ENCODE measurements around the gene SSBP3.

GRCh38 chr1:54248966-54249365 is 157.2 kb downstream of the SSBP3 start:
- TF ChIP-seq ATF3 (IDR thresholded peaks at IDR 0.05) = no peak
- TF ChIP-seq POLR2A (IDR thresholded peaks at IDR 0.05; ENCODE audit: borderline replicate concordance, extremely low read depth, insufficient read depth, insufficient read length) = no peak
- TF ChIP-seq, protein P1, sequence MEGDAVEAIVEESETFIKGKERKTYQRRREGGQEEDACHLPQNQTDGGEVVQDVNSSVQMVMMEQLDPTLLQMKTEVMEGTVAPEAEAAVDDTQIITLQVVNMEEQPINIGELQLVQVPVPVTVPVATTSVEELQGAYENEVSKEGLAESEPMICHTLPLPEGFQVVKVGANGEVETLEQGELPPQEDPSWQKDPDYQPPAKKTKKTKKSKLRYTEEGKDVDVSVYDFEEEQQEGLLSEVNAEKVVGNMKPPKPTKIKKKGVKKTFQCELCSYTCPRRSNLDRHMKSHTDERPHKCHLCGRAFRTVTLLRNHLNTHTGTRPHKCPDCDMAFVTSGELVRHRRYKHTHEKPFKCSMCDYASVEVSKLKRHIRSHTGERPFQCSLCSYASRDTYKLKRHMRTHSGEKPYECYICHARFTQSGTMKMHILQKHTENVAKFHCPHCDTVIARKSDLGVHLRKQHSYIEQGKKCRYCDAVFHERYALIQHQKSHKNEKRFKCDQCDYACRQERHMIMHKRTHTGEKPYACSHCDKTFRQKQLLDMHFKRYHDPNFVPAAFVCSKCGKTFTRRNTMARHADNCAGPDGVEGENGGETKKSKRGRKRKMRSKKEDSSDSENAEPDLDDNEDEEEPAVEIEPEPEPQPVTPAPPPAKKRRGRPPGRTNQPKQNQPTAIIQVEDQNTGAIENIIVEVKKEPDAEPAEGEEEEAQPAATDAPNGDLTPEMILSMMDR (IDR thresholded peaks at IDR 0.05 in 2 of 3, conservative IDR thresholded peaks at IDR 0.05 in 1 of 3; ENCODE audit: borderline replicate concordance in 1 of 3, insufficient read depth in 1 of 3, low read depth in 2 of 3, low read length in 2 of 3) = no peak
- TF ChIP-seq RAD21 (IDR thresholded peaks at IDR 0.05; ENCODE audit: low read depth) = no peak
- TF ChIP-seq POLR2AphosphoS5 (IDR thresholded peaks at IDR 0.05; ENCODE audit: low read depth, low read length) = no peak
- TF ChIP-seq TCF7L2 (IDR thresholded peaks at IDR 0.05; ENCODE audit: borderline replicate concordance, extremely low read depth, insufficient read depth, insufficient read length) = no peak
- no peak for TF ChIP-seq FOSL1 (IDR thresholded peaks at IDR 0.05; ENCODE audit: low read depth)
- no peak for TF ChIP-seq ZNF274 (IDR thresholded peaks at IDR 0.05; ENCODE audit: low read depth, low read length)
- TF ChIP-seq, protein P2, sequence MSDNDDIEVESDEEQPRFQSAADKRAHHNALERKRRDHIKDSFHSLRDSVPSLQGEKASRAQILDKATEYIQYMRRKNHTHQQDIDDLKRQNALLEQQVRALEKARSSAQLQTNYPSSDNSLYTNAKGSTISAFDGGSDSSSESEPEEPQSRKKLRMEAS (IDR thresholded peaks at IDR 0.05) = no peak
- TF ChIP-seq YY1 (IDR thresholded peaks at IDR 0.05; ENCODE audit: extremely low read depth, insufficient replicate concordance, low read depth, low read length) = no peak
